Bone marrow (tissue), 2 donors: Measurements from ENCODE around the gene LPCAT3.
"Not testable (repeated sequence)": the region's sequence is repeated elsewhere in the genome, so short reads cannot be mapped to it uniquely, and the experiment has no call there.

Experiments
- DNase-seq, 2 donors: peaks; one replicate each; lab custom pipeline; 2025; lab: John Stamatoyannopoulos, UW

LPCAT3 gene

GRCh38 chr12:7037411-7037810 is 19.1 kb upstream of the LPCAT3 start:
- DNase-seq, result not testable (repeated sequence)

GRCh38 chr12:7035463-7035862 is 17.2 kb upstream of the LPCAT3 start:
- no peak for DNase-seq

- no peak for DNase-seq
These were observed 16.2 kb upstream of the LPCAT3 start for GRCh38 chr12:7034464-7034863.

GRCh38 chr12:7032990-7033389 is 14.7 kb upstream of the LPCAT3 start:
- no peak for DNase-seq

GRCh38 chr12:7031306-7031705 is 13.0 kb upstream of the LPCAT3 start:
- no peak for DNase-seq

GRCh38 chr12:7026854-7027253 is 8.6 kb upstream of the LPCAT3 start:
- DNase-seq, result no peak

- DNase-seq, result no peak
These were observed 4.8 kb upstream of the LPCAT3 start for GRCh38 chr12:7023114-7023513.

- no peak for DNase-seq
These were observed 3.7 kb upstream of the LPCAT3 start for GRCh38 chr12:7021956-7022355.

- no peak for DNase-seq
These were observed 830 bp upstream of the LPCAT3 start for GRCh38 chr12:7019043-7019569.

GRCh38 chr12:7017870-7018349 is 366 bp downstream of the LPCAT3 start:
- DNase-seq, result no peak

GRCh38 chr12:7016958-7017571 is 1.2 kb downstream of the LPCAT3 start:
- DNase-seq, result no peak

- DNase-seq, result no peak
These were observed 2.5 kb downstream of the LPCAT3 start for GRCh38 chr12:7015555-7016370.

- DNase-seq, result no peak
These were observed 5.2 kb downstream of the LPCAT3 start for GRCh38 chr12:7013101-7013500.

GRCh38 chr12:7012024-7012607 is 6.2 kb downstream of the LPCAT3 start:
- DNase-seq, result no peak

GRCh38 chr12:7011398-7011797 is 6.9 kb downstream of the LPCAT3 start:
- DNase-seq, result not testable (repeated sequence)

GRCh38 chr12:7009512-7009911 is 8.8 kb downstream of the LPCAT3 start:
- no peak for DNase-seq

GRCh38 chr12:7008864-7009263 is 9.4 kb downstream of the LPCAT3 start:
- no peak for DNase-seq

- DNase-seq, result no peak
These were observed 11.6 kb downstream of the LPCAT3 start for GRCh38 chr12:7006639-7007038.

GRCh38 chr12:7005311-7005710 is 13.0 kb downstream of the LPCAT3 start:
- DNase-seq, result no peak

- no peak for DNase-seq
These were observed 13.4 kb downstream of the LPCAT3 start for GRCh38 chr12:7004840-7005239.

- no peak for DNase-seq
These were observed 13.9 kb downstream of the LPCAT3 start for GRCh38 chr12:7004287-7004803.

GRCh38 chr12:7001921-7002591 is 16.2 kb downstream of the LPCAT3 start:
- DNase-seq, result no peak
